Astrocyte (in vitro differentiated cells and primary cell): ENCODE data around the gene FSTL1. TPM values are rescaled to one million over a fixed set of nuclear protein-coding genes. Genes with fewer than 3 reads are reported as not detected.
A peak's percentile ranks its signal among the peaks of the same experiment; 100 is the strongest.

Source experiments
- DNase-seq: peaks from one replicate; pipeline ENCODE4 v3.0.0-alpha.2; 2010; ENCODE audit warnings: low read depth
- FAIRE-seq: peaks from 2 replicates; lab custom pipeline; 2011; peaks lifted over from hg19 to GRCh38; lab: Jason Lieb, UNC
- H2AFZ ChIP-seq: 2 replicates; pipeline ENCODE4 v1.6.0; 2012; ENCODE audit warnings: low read depth, low read length, inconsistent platforms
- H3K27ac ChIP-seq: 2 replicates; pipeline ENCODE4 v1.5.1; 2011; ENCODE audit warnings: low read depth, low read length, inconsistent platforms
- H3K27me3 ChIP-seq: 2 replicates; pipeline ENCODE4 v1.6.0; 2011; ENCODE audit warnings: low read length, inconsistent platforms; ENCODE audit not compliant: insufficient read depth
- H3K36me3 ChIP-seq: 2 replicates; pipeline ENCODE4 v1.5.1; 2011; ENCODE audit warnings: low read length, inconsistent platforms; ENCODE audit not compliant: insufficient read depth
- H3K4me1 ChIP-seq: 2 replicates; pipeline ENCODE4 v1.5.1; 2011; ENCODE audit warnings: low read length, inconsistent platforms; ENCODE audit not compliant: insufficient read depth
- H3K4me2 ChIP-seq: 2 replicates; pipeline ENCODE4 v1.6.0; 2012; ENCODE audit warnings: low read length, inconsistent platforms
- H3K4me3 ChIP-seq: 2 replicates; pipeline ENCODE4 v1.5.1; 2011; ENCODE audit warnings: low read depth, mild to moderate bottlenecking, low read length, inconsistent platforms; ENCODE audit not compliant: insufficient read depth
- H3K79me2 ChIP-seq: 2 replicates; pipeline ENCODE4 v1.6.0; 2012; ENCODE audit warnings: mild to moderate bottlenecking, low read length, inconsistent platforms; ENCODE audit not compliant: insufficient read depth
- H3K9ac ChIP-seq: 2 replicates; pipeline ENCODE4 v1.6.0; 2012; ENCODE audit warnings: mild to moderate bottlenecking, low read length, inconsistent platforms
- H3K9me3 ChIP-seq: 2 replicates; pipeline ENCODE4 v1.5.1; 2012; ENCODE audit warnings: low read depth, mild to moderate bottlenecking, low read length, inconsistent platforms; ENCODE audit not compliant: insufficient read depth
- H4K20me1 ChIP-seq: 2 replicates; pipeline ENCODE4 v1.6.0; 2012; ENCODE audit warnings: low read length, inconsistent platforms; ENCODE audit not compliant: insufficient read depth
- H3K27ac Mint-ChIP-seq: one replicate; pipeline ENCODE4 v1.8.0; 2021; ENCODE audit warnings: mild to moderate bottlenecking, mixed read lengths; ENCODE audit not compliant: unreplicated experiment
- H3K27me3 Mint-ChIP-seq: one replicate; pipeline ENCODE4 v1.8.0; 2021; ENCODE audit warnings: low read depth, mixed read lengths; ENCODE audit not compliant: unreplicated experiment
- H3K36me3 Mint-ChIP-seq: one replicate; pipeline ENCODE4 v1.8.0; 2021; ENCODE audit warnings: low read depth, mixed read lengths; ENCODE audit not compliant: unreplicated experiment
- H3K4me1 Mint-ChIP-seq: one replicate; pipeline ENCODE4 v1.8.0; 2021; ENCODE audit warnings: low read depth, mixed read lengths; ENCODE audit not compliant: unreplicated experiment
- H3K4me3 Mint-ChIP-seq: one replicate; pipeline ENCODE4 v1.8.0; 2021; ENCODE audit warnings: mild to moderate bottlenecking, moderate library complexity, mixed read lengths; ENCODE audit not compliant: unreplicated experiment
- H3K9me3 Mint-ChIP-seq: one replicate; pipeline ENCODE4 v1.8.0; 2021; ENCODE audit warnings: mild to moderate bottlenecking, mixed read lengths; ENCODE audit not compliant: unreplicated experiment
- EZH2 ChIP-seq: IDR thresholded peaks from 2 replicates; pipeline ENCODE4 v1.6.1; 2012; ENCODE audit warnings: mild to moderate bottlenecking, low read length, inconsistent platforms; ENCODE audit not compliant: insufficient read depth
- total RNA-seq: library from RNA; stranded (reverse); gene quantifications from 2 replicates; pipeline ENCODE4 v1.2.1, GENCODE V29; 2021
- TF ChIP-seq, protein P1 (sequence below): IDR thresholded peaks from 2 replicates; pipeline ENCODE4 v1.5.1; 2011; ENCODE audit warnings: low read depth, mild to moderate bottlenecking, inconsistent platforms, low read length, moderate library complexity; ENCODE audit not compliant: insufficient read depth

Gene FSTL1
- total RNA-seq, 1 donor from 2014 or later: 1,010 TPM

DNA sequence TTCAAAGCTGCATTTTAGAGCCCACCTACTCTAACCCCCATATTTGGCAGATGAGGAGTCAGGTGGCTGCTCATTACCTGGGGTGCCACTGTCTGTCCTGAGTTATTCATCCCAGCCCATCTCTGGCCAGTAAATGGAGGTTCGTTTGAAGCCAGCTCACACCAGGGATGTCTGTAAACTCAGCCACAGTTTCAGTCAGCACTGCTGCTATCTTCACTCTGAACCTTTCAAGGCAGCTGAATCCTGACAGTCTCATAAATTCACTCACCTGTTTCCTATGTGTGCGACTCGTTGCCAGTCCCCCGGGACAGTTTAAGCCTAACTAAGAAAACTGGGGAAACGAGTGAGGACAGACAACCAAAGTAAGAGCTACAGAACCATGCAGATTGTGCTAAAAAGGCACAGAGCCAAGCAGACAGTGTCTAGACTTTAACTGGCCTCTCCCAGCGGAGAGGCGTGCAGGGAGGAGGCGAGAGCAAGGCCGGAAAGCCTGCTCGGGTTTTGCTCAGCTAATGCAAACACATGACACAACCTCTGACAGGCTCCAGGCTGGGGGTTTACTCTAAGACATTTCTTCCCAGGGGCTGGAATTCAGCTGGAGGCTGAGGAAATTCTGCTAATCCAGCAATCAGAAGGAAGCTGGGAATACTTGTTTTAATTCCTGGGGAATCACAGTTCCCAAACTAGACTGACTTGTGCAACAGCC is 12.0 kb downstream of the FSTL1 start:
- H3K4me1 ChIP-seq: peaks cover 70% of the 10 kb centered on the region
- peak overlapping the region; percentile 3 for H3K4me3 Mint-ChIP-seq
- FAIRE-seq (peak; percentile 9), DNase-seq (peak; percentile 86)
- H3K4me1 Mint-ChIP-seq: peaks cover 68% of the 10 kb centered on the region
- H3K27me3 ChIP-seq: no peaks in the 10 kb centered on the region
- no peaks in the 10 kb centered on the region for H3K9me3 ChIP-seq
- no peak for TF ChIP-seq EZH2
- TF ChIP-seq, protein P1, sequence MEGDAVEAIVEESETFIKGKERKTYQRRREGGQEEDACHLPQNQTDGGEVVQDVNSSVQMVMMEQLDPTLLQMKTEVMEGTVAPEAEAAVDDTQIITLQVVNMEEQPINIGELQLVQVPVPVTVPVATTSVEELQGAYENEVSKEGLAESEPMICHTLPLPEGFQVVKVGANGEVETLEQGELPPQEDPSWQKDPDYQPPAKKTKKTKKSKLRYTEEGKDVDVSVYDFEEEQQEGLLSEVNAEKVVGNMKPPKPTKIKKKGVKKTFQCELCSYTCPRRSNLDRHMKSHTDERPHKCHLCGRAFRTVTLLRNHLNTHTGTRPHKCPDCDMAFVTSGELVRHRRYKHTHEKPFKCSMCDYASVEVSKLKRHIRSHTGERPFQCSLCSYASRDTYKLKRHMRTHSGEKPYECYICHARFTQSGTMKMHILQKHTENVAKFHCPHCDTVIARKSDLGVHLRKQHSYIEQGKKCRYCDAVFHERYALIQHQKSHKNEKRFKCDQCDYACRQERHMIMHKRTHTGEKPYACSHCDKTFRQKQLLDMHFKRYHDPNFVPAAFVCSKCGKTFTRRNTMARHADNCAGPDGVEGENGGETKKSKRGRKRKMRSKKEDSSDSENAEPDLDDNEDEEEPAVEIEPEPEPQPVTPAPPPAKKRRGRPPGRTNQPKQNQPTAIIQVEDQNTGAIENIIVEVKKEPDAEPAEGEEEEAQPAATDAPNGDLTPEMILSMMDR: no peak
- no peaks in the 10 kb centered on the region for H3K9me3 Mint-ChIP-seq
- no peaks in the 10 kb centered on the region for H3K27me3 Mint-ChIP-seq
- peaks cover 13% of the 10 kb centered on the region for H3K36me3 Mint-ChIP-seq
- no peak overlapping the region for H3K4me3 ChIP-seq
- peak overlapping the region; percentile 98 for H3K27ac Mint-ChIP-seq
- peaks cover 44% of the 10 kb centered on the region for H3K36me3 ChIP-seq
- H4K20me1 ChIP-seq: peaks cover 67% of the 10 kb centered on the region
- H3K4me2 ChIP-seq: peak overlapping the region; percentile 57
- peak overlapping the region; percentile 73 for H3K9ac ChIP-seq
- no peak overlapping the region for H2AFZ ChIP-seq
- peaks cover 92% of the 10 kb centered on the region for H3K79me2 ChIP-seq
- H3K27ac ChIP-seq: peak overlapping the region; percentile 90

DNA sequence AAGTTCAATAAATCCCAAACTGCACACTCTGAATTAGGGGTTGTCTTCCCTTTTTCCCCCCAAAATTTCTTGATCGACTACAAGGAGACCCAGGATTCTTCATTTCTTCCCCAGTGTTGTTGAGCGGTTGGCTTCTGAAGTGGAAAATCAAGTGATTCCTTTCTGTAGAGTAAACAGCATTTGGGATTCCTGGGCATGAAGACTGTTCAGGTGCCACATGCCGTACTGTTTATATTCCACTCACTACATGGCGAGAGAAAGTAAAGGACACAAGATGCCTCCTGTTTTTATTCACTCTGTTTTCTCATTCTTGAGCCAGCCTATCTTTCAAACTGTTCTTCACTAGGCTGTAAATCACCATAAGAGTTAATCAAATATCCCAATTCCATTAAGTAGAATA is 12.6 kb downstream of the FSTL1 start:
- Histone ChIP-seq H3K4me2 (peak overlapping the region; percentile 57), H3K9me3 (no peaks in the 10 kb centered on the region), H4K20me1 (peaks cover 65% of the 10 kb centered on the region), H3K4me3 (no peak overlapping the region), H3K4me1 (peaks cover 72% of the 10 kb centered on the region), H2AFZ (no peak overlapping the region), H3K9ac (peak overlapping the region; percentile 73), H3K27ac (peak overlapping the region; percentile 90), H3K27me3 (no peaks in the 10 kb centered on the region), H3K79me2 (peaks cover 92% of the 10 kb centered on the region), H3K36me3 (peaks cover 47% of the 10 kb centered on the region)
- Mint-ChIP-seq H3K4me3 (peak overlapping the region; percentile 0), H3K4me1 (peaks cover 72% of the 10 kb centered on the region), H3K27me3 (no peaks in the 10 kb centered on the region), H3K36me3 (peaks cover 17% of the 10 kb centered on the region), H3K27ac (peak overlapping the region; percentile 98), H3K9me3 (no peaks in the 10 kb centered on the region)
- no peak for TF ChIP-seq EZH2
- TF ChIP-seq, protein P1: no peak
- FAIRE-seq (no peak), DNase-seq (no peak)

DNA sequence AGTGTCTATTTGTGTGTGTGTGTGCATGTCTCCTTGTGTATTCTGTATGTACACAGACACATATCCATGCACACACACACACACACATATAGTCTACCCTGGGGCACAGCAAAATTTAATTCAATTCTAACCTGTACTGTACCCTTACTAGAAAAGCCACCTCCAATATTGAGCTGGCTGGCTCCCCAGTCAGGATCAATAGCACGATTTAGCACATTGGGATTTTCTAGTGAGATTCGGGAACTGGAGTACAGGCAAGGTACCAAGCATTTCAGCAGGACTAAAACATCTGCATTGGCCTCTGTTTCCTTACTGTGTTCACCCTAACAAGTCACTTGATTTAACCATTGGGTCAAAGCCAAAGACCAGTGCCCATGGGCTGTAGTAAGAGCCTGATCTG is 13.2 kb downstream of the FSTL1 start:
- peak overlapping the region; percentile 4 for H3K9ac ChIP-seq
- peaks cover 96% of the 10 kb centered on the region for H3K79me2 ChIP-seq

More for the DNA sequence above, 13.2 kb downstream of the FSTL1 start:
- Mint-ChIP-seq H3K4me3 (no peak overlapping the region), H3K36me3 (peaks cover 20% of the 10 kb centered on the region), H3K9me3 (no peaks in the 10 kb centered on the region), H3K4me1 (peaks cover 77% of the 10 kb centered on the region), H3K27ac (no peak overlapping the region), H3K27me3 (no peaks in the 10 kb centered on the region)
- H4K20me1 ChIP-seq: peaks cover 67% of the 10 kb centered on the region
- H3K27ac ChIP-seq: peak overlapping the region; percentile 90
- peaks cover 47% of the 10 kb centered on the region for H3K36me3 ChIP-seq
- no peaks in the 10 kb centered on the region for H3K9me3 ChIP-seq
- TF ChIP-seq, protein P1: peak; percentile 4
- no peak for TF ChIP-seq EZH2
- no peaks in the 10 kb centered on the region for H3K27me3 ChIP-seq
- peaks cover 79% of the 10 kb centered on the region for H3K4me1 ChIP-seq
- DNase-seq (no peak), FAIRE-seq (no peak)
- H3K4me2 ChIP-seq: no peak overlapping the region
- no peak overlapping the region for H3K4me3 ChIP-seq
- no peak overlapping the region for H2AFZ ChIP-seq
